GM10248 (cell line): ENCODE data around the gene TTC23.
"Not testable (repeated sequence)": the region's sequence is repeated elsewhere in the genome, so short reads cannot be mapped to it uniquely, and the experiment has no call there.

ENCODE experiments used
- CTCF ChIA-PET: fragments of 300-600 bp; sonication (Branson Sonifier 250); formaldehyde crosslinking; extraction: SDS; loops from one replicate; lab custom pipeline; 2021; ENCODE audit warnings: antibody characterized with exemption; lab: Yijun Ruan, JAX
- POLR2A ChIA-PET: fragments of 350-650 bp; sonication (Branson Sonifier 250); formaldehyde crosslinking; extraction: SDS; loops from one replicate; lab custom pipeline; 2020; ENCODE audit warnings: antibody characterized with exemption; lab: Yijun Ruan, JAX
- DNase-seq: peaks from one replicate; pipeline ENCODE4 v3.0.0; 2012; ENCODE audit errors: extremely low spot score
- TF ChIP-seq, protein P1 (sequence below): IDR thresholded peaks from 2 replicates; pipeline ENCODE4 v1.5.1; 2012; ENCODE audit warnings: mild to moderate bottlenecking, low read depth; ENCODE audit errors: extremely low read depth, missing control alignments, control extremely low read depth

The TTC23 gene

DNA sequence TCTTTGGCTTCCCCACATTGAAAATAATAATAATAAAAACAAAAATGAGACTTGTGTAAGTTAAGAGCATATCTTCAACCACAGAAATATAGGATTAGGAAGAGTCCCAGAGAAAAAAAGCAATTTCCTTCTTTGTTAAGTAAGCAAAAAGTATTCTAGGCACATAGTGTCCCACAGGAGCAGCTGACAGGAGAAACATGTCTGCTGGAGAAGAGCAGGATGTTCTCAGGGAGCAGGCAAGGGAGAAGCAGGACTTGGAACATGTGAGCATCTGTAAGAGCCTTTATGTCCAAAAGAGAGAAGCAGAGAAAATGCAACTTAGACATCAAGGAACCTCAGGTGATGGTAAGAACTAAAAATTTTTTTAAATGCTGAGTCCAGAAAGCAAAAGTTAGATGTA is 39.0 kb downstream of the TTC23 start:
- DNase-seq: no peak
- TF ChIP-seq, protein P1, sequence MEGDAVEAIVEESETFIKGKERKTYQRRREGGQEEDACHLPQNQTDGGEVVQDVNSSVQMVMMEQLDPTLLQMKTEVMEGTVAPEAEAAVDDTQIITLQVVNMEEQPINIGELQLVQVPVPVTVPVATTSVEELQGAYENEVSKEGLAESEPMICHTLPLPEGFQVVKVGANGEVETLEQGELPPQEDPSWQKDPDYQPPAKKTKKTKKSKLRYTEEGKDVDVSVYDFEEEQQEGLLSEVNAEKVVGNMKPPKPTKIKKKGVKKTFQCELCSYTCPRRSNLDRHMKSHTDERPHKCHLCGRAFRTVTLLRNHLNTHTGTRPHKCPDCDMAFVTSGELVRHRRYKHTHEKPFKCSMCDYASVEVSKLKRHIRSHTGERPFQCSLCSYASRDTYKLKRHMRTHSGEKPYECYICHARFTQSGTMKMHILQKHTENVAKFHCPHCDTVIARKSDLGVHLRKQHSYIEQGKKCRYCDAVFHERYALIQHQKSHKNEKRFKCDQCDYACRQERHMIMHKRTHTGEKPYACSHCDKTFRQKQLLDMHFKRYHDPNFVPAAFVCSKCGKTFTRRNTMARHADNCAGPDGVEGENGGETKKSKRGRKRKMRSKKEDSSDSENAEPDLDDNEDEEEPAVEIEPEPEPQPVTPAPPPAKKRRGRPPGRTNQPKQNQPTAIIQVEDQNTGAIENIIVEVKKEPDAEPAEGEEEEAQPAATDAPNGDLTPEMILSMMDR: no peak
- ChIA-PET POLR2A (no interaction called here), CTCF (interaction anchor here (1.3 to 6.2 kb wide), 6 partner anchors 13 to 113 kb away, joined by 3 to 57 read pairs (median 4); partner anchors contain the start of gene SYNM)

GRCh38 chr15:99209326-99209725 is 40.1 kb downstream of the TTC23 start:
- POLR2A ChIA-PET: no interaction called here
- DNase-seq: no peak
- TF ChIP-seq, protein P1: no peak
- CTCF ChIA-PET: interaction anchor here (1.1 to 6.2 kb wide), 6 partner anchors 13 to 112 kb away, joined by 3 to 57 read pairs (median 4); partner anchors contain the start of gene SYNM

GRCh38 chr15:99207672-99208071 is 41.7 kb downstream of the TTC23 start:
- ChIA-PET CTCF (interaction anchor here (0.8 to 2.2 kb wide), 4 partner anchors 11 to 107 kb away, joined by 3 to 12 read pairs (median 3); partner anchors contain the start of gene SYNM), POLR2A (no interaction called here)
- no peak for DNase-seq
- TF ChIP-seq, protein P1: no peak

DNA sequence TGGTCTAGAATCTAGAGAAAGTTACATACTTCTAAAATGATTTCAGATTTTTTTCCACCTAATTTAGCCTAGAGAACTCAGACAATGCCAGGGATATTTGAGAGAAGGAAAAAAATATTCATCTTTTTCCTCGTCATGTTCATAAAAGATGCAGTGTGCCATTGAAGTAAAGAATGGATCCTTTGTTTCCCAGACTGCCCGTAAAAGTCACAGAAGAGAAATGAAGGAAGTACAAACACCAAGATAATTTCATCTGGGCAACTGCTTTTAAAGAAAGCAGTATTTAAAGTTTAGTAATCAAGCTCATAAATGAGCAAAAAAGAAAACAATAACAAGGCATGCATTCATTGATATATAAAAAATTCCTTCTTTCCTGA is 47.2 kb downstream of the TTC23 start:
- CTCF ChIA-PET: interaction anchor here (1.1 to 1.5 kb wide), 2 partner anchors 9 to 13 kb away, joined by 3 to 4 read pairs; no protein-coding TSS in a partner anchor
- TF ChIP-seq, protein P1: no peak
- DNase-seq: no peak
- POLR2A ChIA-PET: no interaction called here

DNA sequence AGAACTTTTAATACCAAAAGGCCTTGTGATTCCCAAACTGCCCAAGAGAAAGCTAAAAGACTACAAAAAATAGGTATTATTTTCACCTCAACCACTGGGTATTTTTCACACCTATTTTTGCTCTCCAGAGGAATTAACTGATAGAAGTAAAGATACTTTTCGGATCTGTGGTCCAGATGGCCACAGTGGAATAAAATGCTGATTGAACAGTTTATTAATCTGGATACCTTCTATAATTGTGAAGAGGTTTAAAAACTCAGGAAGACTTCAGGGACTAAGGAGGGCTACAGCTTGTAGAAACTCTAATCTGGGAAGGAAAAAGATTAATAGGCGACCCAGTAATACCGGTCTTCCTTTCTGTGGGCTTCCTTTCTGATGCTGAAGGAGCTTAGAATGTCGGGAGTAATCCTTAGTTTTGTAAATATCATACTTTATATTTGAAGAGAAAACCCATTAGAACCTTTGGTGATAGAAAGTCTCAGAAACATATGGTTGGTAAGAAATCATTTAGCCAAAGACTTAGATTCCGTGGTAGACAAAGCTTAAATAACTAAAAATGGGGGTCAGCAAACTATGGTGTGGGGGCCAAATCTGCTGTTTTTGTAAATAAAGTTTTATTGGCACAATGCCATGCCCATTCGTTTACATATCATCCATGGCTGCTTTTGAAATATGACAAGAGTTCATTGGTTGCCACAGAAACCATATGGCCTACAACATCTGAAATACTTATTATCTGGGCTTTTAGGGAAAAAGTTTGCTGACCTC is 47.8 kb downstream of the TTC23 start:
- CTCF ChIA-PET: interaction anchor here (0.8 to 1.5 kb wide), 3 partner anchors 10 to 423 kb away, joined by 3 to 4 read pairs (median 3); no protein-coding TSS in a partner anchor
- no peak for DNase-seq
- POLR2A ChIA-PET: no interaction called here
- TF ChIP-seq, protein P1: no peak

GRCh38 chr15:99197856-99198255 is 51.5 kb downstream of the TTC23 start:
- TF ChIP-seq, protein P1: no peak
- ChIA-PET CTCF (no interaction called here), POLR2A (no interaction called here)
- no peak for DNase-seq

DNA sequence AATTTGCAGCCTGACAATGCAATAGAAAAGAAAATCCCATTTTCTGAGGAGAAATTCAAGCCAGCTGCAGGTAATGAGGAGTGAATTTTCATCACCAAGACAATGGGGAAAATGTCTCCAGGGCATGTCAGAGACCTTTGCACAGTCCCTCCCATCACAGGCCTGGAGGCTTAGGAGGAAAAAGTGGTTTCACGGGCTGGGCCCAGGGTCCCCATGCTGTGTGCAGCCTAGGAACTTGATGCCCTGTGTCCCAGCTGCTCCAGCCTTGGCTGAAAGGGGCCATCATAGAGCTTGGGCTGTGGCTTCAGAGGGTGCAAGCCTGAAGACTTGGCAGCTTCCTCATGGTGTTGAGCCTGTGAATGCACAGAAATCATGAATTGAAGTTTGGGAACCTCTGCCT is 57.2 kb downstream of the TTC23 start:
- POLR2A ChIA-PET, DNase-seq, CTCF ChIA-PET: not testable (repeated sequence)
